Measurements from ENCODE around the gene GSK3B.
"Not testable (repeated sequence)": the region's sequence is repeated elsewhere in the genome, so short reads cannot be mapped to it uniquely, and the experiment has no call there.

Gene GSK3B

DNA sequence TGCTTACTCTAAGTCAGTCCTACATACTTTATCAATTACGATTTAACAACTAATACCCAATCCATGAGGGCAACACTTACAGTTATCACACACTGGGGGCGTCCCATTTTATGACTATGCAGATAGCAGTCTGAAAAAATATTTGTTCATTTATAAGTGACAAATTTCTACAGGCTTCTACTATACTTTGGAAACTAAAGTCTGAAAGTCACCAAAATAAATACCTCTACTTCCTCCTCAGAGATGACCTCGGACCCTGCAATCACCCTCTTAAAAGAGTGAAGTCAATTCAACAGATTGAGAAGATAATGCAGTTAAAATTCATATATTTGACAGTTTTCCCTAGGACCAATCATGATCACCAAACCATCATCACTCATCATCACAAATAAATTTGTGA is 76.6 kb downstream of the GSK3B start:
- TF ChIP-seq CTCF (IDR thresholded peaks at IDR 0.05; ENCODE audit: low read depth, low read length), result no peak
- H3K4me3 ChIP-seq (ENCODE audit: low read depth, low read length), result no peak overlapping the region

GRCh38 chr3:120013481-120013880 is 80.8 kb downstream of the GSK3B start:
- TF ChIP-seq CTCF (IDR thresholded peaks at IDR 0.05; ENCODE audit: low read depth, low read length), result no peak
- no peak overlapping the region for H3K4me3 ChIP-seq (ENCODE audit: low read depth, low read length)

DNA sequence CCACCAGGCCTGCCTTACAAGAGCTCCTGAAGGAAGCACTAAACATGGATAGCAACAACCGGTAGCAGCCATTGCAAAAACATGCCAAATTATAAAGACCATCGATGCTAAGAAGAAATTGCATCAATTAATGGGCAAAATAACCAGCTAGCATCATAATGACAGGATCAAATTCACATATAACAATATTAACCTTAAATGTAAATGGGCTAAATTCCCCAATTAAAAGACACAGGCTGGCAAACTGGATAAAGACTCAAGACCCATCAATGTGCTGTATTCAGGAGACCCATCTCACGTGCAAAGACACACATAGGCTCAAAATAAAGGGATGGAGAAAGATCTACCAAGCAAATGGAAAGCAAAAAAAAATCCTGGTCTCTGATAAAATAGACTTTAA is 88.5 kb downstream of the GSK3B start:
- H3K4me3 ChIP-seq (ENCODE audit: low read depth, low read length), result not testable (repeated sequence)

GRCh38 chr3:120004008-120004498 is 90.2 kb downstream of the GSK3B start:
- H3K4me3 ChIP-seq (ENCODE audit: low read depth, low read length), result not testable (repeated sequence)

DNA sequence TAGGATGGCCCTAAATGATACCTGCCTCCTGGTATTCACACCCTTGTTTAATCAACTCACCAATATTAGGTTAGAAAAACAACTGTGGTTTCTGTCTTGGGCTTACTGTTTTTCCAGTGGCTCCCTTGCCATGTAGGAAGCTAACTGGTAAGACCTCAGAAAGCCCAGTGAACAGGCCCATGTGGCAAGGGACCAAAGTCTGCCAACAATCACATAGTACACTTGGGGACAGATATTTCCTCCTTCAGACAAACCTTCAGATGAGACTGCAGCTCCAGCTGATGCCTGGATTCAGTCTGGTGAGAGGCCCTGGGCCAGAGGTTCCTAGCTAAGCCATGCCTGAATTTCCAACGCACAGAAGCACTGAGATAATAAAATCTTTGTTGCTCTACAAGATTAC is 96.1 kb downstream of the GSK3B start:
- H3K4me3 ChIP-seq (ENCODE audit: low read depth, low read length), result no peak overlapping the region
- no peak for TF ChIP-seq CTCF (IDR thresholded peaks at IDR 0.05; ENCODE audit: low read depth, low read length)

GRCh38 chr3:119990888-119991287 is 103.4 kb downstream of the GSK3B start:
- no peak for TF ChIP-seq CTCF (IDR thresholded peaks at IDR 0.05; ENCODE audit: low read depth, low read length)
- no peak overlapping the region for H3K4me3 ChIP-seq (ENCODE audit: low read depth, low read length)

DNA sequence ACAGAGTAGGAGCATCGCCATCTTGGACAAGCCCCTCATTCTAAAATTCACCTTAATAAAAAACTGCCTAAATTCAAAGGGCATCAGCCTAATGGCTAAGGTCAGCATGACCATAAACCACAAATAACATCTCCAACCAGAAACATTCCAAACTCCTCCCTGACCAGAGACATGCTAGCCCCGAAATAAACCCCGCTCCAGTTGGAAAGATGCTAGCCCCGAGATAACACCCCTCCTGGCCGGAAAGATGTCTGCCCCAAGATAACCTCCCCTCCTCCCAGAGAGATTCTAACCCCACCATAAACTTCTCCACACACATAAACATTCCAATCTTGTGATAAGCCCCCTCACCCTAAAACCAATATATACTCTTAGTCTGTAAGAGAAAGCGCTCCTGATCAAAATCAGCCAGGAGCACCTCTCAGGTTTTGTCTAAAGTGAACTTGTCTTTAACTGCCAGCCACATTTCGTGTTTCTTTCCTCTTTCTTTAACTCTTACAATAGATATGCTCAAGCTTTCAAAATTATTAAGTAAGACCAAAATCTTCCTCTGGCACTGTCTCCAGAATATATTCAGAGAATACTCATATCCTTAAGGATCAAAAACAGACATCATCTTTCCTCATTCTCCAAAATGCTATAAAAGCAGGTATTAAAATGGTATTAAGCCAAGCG is 104.1 kb downstream of the GSK3B start:
- no peak overlapping the region for H3K4me3 ChIP-seq (ENCODE audit: low read depth, low read length)
- no peak for TF ChIP-seq CTCF (IDR thresholded peaks at IDR 0.05; ENCODE audit: low read depth, low read length)

DNA sequence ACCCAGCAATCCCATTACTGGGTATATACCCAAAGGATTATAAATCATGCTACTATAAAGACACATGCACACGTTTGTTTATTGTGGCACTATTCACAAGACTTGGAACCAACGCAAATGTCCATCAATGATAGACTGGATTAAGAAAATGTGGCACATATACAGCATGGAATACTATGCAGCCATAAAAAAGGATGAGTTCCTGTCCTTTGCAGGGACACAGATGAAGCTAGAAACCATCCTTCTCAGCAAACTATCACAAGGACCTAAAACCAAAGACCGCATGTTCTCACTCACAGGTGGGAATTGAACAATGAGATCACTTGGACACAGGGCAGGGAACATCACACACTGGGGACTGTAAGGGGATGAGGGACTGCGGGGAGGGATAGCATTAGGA is 107.4 kb downstream of the GSK3B start:
- H3K4me3 ChIP-seq (ENCODE audit: low read depth, low read length), result not testable (repeated sequence)

DNA sequence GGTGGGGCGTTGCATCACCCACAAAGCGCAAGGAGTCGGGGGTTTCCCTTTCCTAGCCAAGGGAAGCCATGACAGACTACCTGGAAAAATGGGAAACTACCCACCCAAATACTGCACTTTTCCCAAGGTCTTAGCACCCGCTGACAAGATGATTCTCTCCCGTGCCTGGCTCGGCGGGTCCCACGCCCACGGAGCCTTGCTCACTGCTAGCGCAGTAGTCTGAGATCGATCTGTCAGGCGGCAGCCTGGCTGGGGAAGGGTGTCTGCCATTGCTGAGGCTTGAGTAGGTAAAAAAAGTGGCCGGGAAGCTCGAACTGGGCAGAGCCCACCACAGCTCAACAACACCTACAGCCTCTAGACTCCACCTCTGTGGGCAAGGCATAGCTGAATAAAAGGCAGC is 112.9 kb downstream of the GSK3B start:
- H3K4me3 ChIP-seq (ENCODE audit: low read depth, low read length), result no peak overlapping the region

More for the DNA sequence above, 112.9 kb downstream of the GSK3B start:
- no peak for TF ChIP-seq CTCF (IDR thresholded peaks at IDR 0.05; ENCODE audit: low read depth, low read length)

All from WI38 (cell line).